ENCODE data around the gene MUL1.

The MUL1 gene, protein sequence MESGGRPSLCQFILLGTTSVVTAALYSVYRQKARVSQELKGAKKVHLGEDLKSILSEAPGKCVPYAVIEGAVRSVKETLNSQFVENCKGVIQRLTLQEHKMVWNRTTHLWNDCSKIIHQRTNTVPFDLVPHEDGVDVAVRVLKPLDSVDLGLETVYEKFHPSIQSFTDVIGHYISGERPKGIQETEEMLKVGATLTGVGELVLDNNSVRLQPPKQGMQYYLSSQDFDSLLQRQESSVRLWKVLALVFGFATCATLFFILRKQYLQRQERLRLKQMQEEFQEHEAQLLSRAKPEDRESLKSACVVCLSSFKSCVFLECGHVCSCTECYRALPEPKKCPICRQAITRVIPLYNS

DNA sequence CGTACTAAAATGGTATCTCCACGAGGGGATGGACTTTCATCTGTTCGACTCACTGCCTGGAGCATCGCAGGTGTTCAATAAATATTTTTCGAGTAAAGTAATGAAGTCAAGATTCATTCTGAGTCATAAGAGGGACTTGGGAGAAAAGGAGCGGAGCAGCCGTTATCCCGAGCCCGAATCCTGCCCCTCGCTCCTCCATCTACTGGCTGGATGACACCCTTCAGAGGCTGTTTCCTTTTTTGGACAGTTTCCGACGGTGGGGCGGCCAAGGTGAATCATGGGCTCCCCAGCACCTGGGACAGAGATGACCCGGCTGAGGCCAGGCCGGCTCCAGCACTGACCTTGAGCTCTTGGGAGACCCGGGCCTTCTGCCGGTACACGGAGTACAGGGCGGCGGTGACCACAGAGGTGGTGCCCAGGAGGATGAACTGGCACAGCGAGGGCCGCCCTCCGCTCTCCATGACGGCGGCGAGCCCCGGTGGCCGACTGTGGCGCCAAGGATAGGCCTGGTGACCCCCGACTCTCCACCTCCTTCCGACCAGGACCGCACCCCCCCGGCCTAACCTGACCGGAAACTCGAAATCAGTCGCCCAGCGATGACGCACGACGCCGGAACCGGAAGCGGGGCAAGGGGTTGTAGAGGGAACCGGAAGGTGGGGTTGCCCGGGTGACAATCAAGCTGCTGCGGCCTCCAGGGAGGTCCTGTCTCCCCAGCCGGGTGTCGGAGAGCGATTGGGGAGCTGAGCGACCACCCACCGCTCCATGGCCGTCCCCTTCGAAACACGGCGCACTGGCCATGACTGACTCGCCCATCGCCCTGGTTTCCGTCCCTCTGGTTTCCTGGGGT is at the start of gene MUL1:
Gene MUL1 (minus strand): TSS at position 588 of the 847 bp plus-strand sequence. CDS start 127 bp downstream, at position 461.
- in situ Hi-C loops (cut with HindIII; ENCODE audit: low pct_unique_long_range_greater_than_20kb, low sequenced_read_pairs), result no loop called here
- no peak for TF ChIP-seq JUND (IDR thresholded peaks at IDR 0.05; ENCODE audit: low read depth)
- DNase-seq (ENCODE audit: low read depth in 1 of 2, low spot score in 1 of 2), result peak; percentile 76 to 90

DNA sequence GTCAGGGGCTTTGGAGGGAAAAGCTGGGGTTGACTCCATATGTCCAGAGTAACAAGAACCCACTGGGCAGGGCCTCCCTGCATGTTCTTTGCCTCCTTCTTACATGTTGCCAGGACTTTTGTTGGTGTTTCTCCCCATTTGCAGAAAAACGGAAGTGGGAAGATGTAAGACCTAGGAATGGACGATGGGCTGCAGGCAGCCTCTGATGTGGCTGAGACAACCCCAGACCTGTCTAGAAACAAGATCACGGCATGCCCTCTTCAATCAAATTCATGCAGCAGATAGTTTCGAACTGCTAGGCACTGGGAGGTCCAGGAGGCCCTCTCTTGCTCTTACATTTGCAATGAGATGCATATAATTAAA is 47.8 kb upstream of the MUL1 start:
- DNase-seq (ENCODE audit: low read depth in 1 of 2, low spot score in 1 of 2), result no peak
- TF ChIP-seq JUND (IDR thresholded peaks at IDR 0.05; ENCODE audit: low read depth), result no peak
- in situ Hi-C loops (cut with HindIII; ENCODE audit: low pct_unique_long_range_greater_than_20kb, low sequenced_read_pairs), result no loop called here

DNA sequence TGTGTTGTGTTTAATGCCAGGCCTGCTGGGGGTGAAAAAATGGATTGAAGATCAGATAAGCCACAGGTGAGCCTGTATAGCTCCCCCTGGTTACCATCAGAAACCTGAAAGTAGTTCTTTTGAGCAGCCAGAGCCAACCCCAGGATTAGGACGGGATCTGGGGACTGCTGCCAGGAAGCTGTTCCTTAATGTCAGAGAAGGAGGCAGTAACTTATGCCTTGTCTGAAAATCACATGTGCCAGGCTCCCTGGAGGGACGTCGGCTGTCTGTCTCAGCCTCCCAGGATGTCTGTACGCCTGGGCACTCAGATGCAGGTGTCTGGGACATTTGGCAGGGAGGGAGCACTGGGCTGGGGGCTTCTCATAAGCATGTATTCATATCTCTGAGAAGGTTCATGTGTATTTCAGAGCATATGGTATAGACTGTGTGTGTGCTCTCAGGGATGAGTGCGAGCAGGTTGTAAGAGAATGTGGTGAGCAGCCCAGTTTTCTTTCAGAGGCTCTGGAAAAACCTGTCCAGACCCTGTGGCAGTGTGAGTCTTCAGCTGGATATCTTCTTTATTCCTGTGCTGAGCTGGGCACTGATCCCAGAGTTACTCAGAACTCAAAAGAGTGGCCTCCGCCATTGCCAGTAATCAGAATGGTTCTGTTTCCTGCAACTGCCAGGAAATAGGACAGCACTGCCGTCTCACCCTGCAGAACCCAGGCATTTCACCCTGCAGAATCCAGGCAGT is 47.2 kb upstream of the MUL1 start:
- TF ChIP-seq JUND (IDR thresholded peaks at IDR 0.05; ENCODE audit: low read depth), result no peak
- in situ Hi-C loops (cut with HindIII; ENCODE audit: low pct_unique_long_range_greater_than_20kb, low sequenced_read_pairs), result no loop called here
- no peak for DNase-seq (ENCODE audit: low read depth in 1 of 2, low spot score in 1 of 2)

DNA sequence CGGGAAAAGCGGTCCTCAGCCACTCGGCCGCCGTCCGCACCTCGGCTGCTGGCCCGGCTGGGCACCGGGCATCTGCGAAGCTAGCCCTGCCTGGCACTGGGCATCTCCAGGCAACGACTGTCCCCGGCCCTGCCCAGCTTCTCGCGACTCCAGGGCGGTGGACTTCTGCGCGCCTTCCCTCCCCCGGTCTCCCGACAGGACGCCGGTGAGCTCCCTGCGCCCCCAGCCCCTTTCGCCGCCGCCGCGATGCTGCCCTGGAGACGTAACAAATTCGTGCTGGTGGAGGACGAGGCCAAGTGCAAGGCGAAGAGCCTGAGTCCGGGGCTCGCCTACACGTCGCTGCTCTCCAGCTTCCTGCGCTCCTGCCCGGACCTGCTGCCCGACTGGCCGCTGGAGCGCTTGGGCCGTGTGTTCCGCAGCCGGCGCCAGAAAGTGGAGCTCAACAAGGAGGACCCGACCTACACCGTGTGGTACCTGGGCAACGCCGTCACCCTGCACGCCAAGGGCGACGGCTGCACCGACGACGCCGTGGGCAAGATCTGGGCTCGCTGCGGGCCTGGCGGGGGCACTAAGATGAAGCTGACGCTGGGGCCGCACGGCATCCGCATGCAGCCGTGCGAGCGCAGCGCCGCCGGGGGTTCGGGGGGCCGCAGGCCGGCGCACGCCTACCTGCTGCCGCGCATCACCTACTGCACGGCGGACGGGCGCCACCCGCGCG is 44.9 kb upstream of the MUL1 start:
- TF ChIP-seq JUND (IDR thresholded peaks at IDR 0.05; ENCODE audit: low read depth), result no peak
- DNase-seq (ENCODE audit: low read depth in 1 of 2, low spot score in 1 of 2), result no peak
- in situ Hi-C loops (cut with HindIII; ENCODE audit: low pct_unique_long_range_greater_than_20kb, low sequenced_read_pairs), result no loop called here

DNA sequence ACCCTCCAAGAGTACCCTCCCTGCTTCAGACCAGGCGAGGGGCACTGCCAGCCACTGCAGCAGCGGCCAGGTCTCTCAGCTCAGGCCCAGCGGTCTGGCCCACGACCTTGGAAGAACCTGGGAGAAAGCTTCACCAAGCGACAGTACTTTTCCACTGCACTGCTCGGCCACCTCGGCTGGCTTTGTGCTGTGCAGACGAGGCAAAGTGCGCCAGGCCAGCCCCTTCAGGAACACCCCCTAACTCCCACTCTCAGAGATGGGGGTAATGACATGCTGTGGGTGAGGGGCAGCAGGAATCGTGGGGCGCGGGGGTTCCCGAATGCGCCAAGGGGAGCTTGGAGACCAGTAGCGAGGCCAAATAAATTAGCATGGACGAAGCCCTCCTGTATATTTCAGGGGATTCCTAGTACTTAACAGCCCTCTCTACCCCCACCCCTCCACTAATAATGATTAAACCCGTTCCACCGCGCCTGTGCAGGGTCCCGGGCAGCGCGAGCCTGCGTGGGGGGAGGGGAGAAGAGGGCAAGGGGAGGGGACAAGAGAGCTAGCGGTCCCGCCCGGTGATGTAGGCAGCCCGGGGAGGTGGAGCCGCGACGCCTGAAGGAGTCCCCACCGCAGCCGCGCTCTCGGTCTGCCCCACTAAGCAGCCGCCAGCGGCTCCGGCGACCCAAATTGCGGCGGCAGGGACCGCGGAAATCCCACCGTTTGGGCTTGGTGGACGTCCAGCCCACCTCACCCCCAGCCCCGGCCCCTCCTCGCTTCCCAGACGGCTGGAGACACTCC is 44.2 kb upstream of the MUL1 start, which contains the start of gene FAM43B:
Gene FAM43B (plus strand): TSS at position 629 of the 783 bp plus-strand sequence. CDS start 401 bp downstream, outside the sequence.
- in situ Hi-C loops (cut with HindIII; ENCODE audit: low pct_unique_long_range_greater_than_20kb, low sequenced_read_pairs), result no loop called here
- no peak for TF ChIP-seq JUND (IDR thresholded peaks at IDR 0.05; ENCODE audit: low read depth)
- no peak for DNase-seq (ENCODE audit: low read depth in 1 of 2, low spot score in 1 of 2)

DNA sequence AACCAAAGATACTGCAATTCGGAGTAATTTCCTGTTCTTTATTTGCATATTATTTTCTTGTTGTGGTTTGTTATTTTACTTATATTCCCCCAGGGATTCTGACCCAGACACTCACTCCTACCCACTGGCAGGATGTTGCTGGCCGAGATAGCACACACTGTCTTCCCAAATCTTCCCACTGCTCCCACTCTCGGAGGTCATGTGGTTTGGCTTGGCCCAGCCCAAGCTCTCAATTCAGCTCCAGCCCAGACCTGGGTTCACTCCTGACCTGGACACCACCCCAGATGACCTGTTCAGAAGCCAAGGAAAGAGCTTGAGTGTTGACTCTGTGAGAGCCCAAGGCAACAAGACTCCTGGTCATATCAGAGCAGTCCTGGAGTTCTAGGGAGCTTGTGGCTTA is 43.2 kb upstream of the MUL1 start:
- TF ChIP-seq JUND (IDR thresholded peaks at IDR 0.05; ENCODE audit: low read depth), result no peak
- DNase-seq (ENCODE audit: low read depth in 1 of 2, low spot score in 1 of 2), result no peak
- in situ Hi-C loops (cut with HindIII; ENCODE audit: low pct_unique_long_range_greater_than_20kb, low sequenced_read_pairs), result no loop called here

DNA sequence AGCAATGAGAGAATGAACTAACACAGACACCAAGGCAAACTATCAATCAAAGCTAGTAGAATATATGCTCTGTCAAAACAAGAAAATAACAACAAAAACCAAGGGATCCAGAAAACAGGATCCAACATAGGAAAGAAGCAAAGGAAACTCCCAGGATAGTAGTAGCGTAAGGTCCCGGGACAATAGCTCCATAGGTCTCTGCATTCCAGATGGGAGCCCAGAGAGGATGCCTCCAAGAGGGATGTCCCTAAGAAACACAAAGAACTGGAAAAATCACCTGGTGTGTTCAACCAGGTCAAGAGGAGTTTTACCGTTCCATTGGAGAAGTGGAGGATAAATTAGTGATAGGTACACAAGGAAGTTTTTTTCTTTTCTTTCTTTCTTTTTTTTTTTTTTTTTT is 38.7 kb upstream of the MUL1 start:
- DNase-seq (ENCODE audit: low read depth in 1 of 2, low spot score in 1 of 2), result no peak
- TF ChIP-seq JUND (IDR thresholded peaks at IDR 0.05; ENCODE audit: low read depth), result no peak
- in situ Hi-C loops (cut with HindIII; ENCODE audit: low pct_unique_long_range_greater_than_20kb, low sequenced_read_pairs), result no loop called here

DNA sequence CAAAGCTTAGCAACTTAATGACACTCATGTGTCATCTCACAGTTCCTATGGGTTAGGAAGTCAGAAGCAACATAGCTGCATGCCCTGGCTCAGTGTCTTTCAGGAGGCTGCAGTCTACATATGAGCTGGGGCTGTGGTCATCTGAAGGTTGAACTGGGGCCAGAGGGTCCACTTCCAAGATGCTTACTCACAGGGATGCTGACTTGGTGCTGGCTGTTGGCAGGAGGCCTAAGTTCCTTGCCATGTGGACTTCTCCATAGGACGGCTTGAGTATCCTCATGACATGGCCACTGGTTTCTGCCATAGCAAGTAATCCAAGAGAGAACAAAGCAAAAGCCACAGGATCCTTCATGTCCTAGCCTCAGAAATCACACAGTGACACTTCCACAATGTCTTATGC is 32.3 kb upstream of the MUL1 start:
- no peak for TF ChIP-seq JUND (IDR thresholded peaks at IDR 0.05; ENCODE audit: low read depth)
- in situ Hi-C loops (cut with HindIII; ENCODE audit: low pct_unique_long_range_greater_than_20kb, low sequenced_read_pairs), result no loop called here
- no peak for DNase-seq (ENCODE audit: low read depth in 1 of 2, low spot score in 1 of 2)

DNA sequence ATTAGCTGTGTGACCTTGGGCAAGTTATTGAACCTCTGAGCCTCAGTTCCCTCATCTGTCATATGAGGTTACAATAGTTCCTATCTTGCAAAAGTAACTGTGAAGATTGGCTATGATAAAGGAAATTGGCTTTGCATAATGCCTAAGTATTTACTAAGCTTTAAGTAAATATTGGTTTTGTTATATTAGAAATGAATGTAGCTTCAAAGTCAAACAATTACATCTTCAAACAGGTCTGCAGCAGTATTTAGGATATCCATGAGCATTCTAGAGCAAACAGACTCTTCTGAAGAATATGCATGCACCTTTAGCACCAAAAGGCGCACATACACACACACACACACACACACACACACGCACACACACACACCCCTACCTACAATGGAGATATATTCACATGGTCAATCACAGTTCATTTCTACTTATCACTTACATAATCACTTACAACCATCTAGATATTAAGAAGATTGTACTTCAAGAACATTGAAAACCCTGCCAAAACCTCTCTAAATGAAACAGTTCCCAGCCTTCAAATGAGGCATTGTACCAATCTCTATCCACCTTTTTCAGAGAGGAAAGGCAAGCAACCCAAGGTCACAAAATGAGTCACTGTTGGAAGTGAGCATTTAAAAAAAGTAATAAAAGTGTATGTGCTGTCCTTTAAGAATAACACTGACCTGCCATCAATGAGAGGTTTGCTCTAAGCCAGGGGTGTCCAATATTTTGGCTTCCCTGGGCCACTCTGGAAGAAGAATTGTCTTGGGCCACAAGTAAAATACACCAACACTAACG is 31.0 kb upstream of the MUL1 start:
- in situ Hi-C loops (cut with HindIII; ENCODE audit: low pct_unique_long_range_greater_than_20kb, low sequenced_read_pairs), result no loop called here
- no peak for TF ChIP-seq JUND (IDR thresholded peaks at IDR 0.05; ENCODE audit: low read depth)

DNA sequence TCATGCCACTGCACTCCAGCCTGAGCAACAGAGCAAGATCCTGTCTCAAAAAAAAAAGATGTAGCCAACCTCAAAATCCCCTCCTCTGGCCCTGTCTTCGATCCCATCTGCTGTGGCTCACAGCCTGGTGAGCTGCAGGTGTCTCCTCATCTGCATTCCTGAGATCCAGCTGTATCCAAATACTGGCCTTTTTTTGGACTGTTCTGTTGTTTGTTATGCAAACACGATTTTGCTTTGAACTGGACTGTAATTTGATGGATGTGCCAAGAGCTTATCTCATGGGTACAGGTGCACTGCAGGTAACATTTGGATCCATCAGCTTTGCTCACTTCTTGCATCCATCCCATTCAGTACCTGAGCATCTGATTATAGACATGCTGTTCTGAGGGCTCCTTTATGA is 30.3 kb upstream of the MUL1 start:
- DNase-seq (ENCODE audit: low read depth in 1 of 2, low spot score in 1 of 2), result no peak
- in situ Hi-C loops (cut with HindIII; ENCODE audit: low pct_unique_long_range_greater_than_20kb, low sequenced_read_pairs), result no loop called here
- no peak for TF ChIP-seq JUND (IDR thresholded peaks at IDR 0.05; ENCODE audit: low read depth)

More for the DNA sequence above, 31.0 kb upstream of the MUL1 start:
- DNase-seq (ENCODE audit: low read depth in 1 of 2, low spot score in 1 of 2), result no peak
